ENCODE results near the gene GNB1L. TPM values are rescaled to one million over a fixed set of nuclear protein-coding genes. Genes with fewer than 3 reads are reported as not detected.

The GNB1L gene
- total and polyA plus RNA-seq, 9 of the 15 experiments (the other 6 are each of a cell fraction or from before 2014, with no cell fraction given), result 0.56 to 50.5 (median 10.2) TPM

- 0 out of 2 replicates have a peak, but pooled peaks have one; percentile 37 for TF ChIP-seq SIN3B (IDR thresholded peaks at IDR 0.05; ENCODE audit: low read depth)
Observed at GRCh38 chr22:19831016-19831415, 23.7 kb downstream of the GNB1L start (continued).

- Histone ChIP-seq H3K9me3 (replicated peaks; ENCODE audit: control insufficient read depth, insufficient read depth, low read depth, low read length) (no peaks in the 10 kb centered on the region; the same call in 1 of the 2 replicates), H3K36me3 (ENCODE audit: control insufficient read depth, insufficient read depth, low read length) (no peaks in the 10 kb centered on the region; the same call in 2 of the 3 replicates), H3K9me1 (ENCODE audit: control insufficient read depth, insufficient read depth, low read length) (peaks cover 3% of the 10 kb centered on the region), H4K20me1 (replicated peaks; ENCODE audit: control insufficient read depth, insufficient read depth, low read length) (no peaks in the 10 kb centered on the region), H3K4me2 (ENCODE audit: insufficient read depth, low read length) (peak overlapping the region; percentile 33), H3K9ac (ENCODE audit: insufficient read depth in 1 of 2, low read depth in 2 of 2, low read length in 2 of 2) (peak overlapping the region in 1 of 2 experiments; percentile 29; a peak in 2 of 4 replicates), H3K4me3 (no peak overlapping the region), H3K27me3 (ENCODE audit: control insufficient read depth in 2 of 2, insufficient read depth in 2 of 2, low read length in 2 of 2) (no peaks in the 10 kb centered on the region), H3K4me1 (replicated peaks in 1 of 2; ENCODE audit: control insufficient read depth in 2 of 2, insufficient read depth in 2 of 2, low read length in 2 of 2) (peaks cover 13 to 19% of the 10 kb centered on the region in 2 experiments; a peak in 4 of 5 replicates), H3K27ac (ENCODE audit: extremely low read depth, low read depth, low read length) (peak overlapping the region; percentile 34), H2AFZ (ENCODE audit: low read depth, low read length) (peak overlapping the region; percentile 71), H3K79me2 (ENCODE audit: control insufficient read depth, insufficient read depth, low read length) (no peaks in the 10 kb centered on the region)
- no peak for DNase-seq (ENCODE audit: extremely low read depth in 1 of 4, low spot score in 3 of 4)
- WGBS (ENCODE audit: insufficient coverage, low coverage, missing lambda C conversion rate), result 15% methylated on average over 2 of the region's 2 CpGs
- ChIA-PET CTCF (ENCODE audit: low intra/inter-chr PET ratio) (no interaction called here), POLR2A (interaction anchor here (0.7 to 16.0 kb wide), 9 partner anchors 11 to 96 kb away, joined by 3 to 247 read pairs (median 5); no protein-coding TSS in a partner anchor)
- FAIRE-seq, result no peak
- ATAC-seq, result no peak
- no TSS peak for BruUV-seq (replicated peaks)
- in situ Hi-C loops (cut with MboI) (no loop called here), intact Hi-C loops (cut with micrococcal nuclease) (loop anchor here (2.0 kb wide), 1 partner anchor 19 kb away; no protein-coding TSS in a partner anchor)
- TF ChIP-seq NFATC3 (IDR thresholded peaks at IDR 0.05) (peak; percentile 70; the same call in 1 of the 2 replicates), PKNOX1 (IDR thresholded peaks at IDR 0.05) (peak; percentile 63), MEIS2 (IDR thresholded peaks at IDR 0.05; ENCODE audit: partially characterized antibody) (peak; percentile 78), E2F8 (IDR thresholded peaks at IDR 0.05; ENCODE audit: low read depth, partially characterized antibody) (peak; percentile 37), HMG20A (CRISPR knock-in tag; conservative IDR thresholded peaks at IDR 0.05) (no peak), ZBTB40 (IDR thresholded peaks at IDR 0.05) (peak; percentile 19; the same call in 1 of the 2 replicates), ZBTB40 (CRISPR knock-in tag; IDR thresholded peaks at IDR 0.05) (no peak)
Observed at GRCh38 chr22:19828035-19828401, 26.7 kb downstream of the GNB1L start.
